ENCODE results near the gene RC3H1.

Gene RC3H1

GRCh38 chr1:173884701-173885100 is 137.5 kb downstream of the RC3H1 start:
- no peak for DNase-seq
